Natural killer cell (primary cell): ENCODE measurements around the gene RUSC1. TPM values are rescaled to one million over a fixed set of nuclear protein-coding genes. Genes with fewer than 3 reads are reported as not detected.

Experiments used
- ATAC-seq, 3 donors: fragments of 150-1000 bp in 2 of 3; fragments of 200-7000 bp in 1 of 3; cut with Tn5 transposase; 1 replicate in 1 of 3; 2 replicates in 2 of 3; pipeline ENCODE4 v1.10.0; 2021; ENCODE audit warnings: mild to moderate bottlenecking in 2 of 3, moderate library complexity in 2 of 3
- DNase-seq, 2 donors: peaks; one replicate each; pipeline versions ENCODE4 v3.0.0 to v3.0.0-alpha.2; 2013 to 2021; ENCODE audit warnings: mixed read lengths in 1 of 2
- H3K27ac ChIP-seq: one replicate; pipeline ENCODE4 v1.5.1; 2013; ENCODE audit warnings: mild to moderate bottlenecking, low read length
- H3K27me3 ChIP-seq: one replicate; pipeline ENCODE4 v1.6.1; 2013; ENCODE audit warnings: low read length; ENCODE audit not compliant: control insufficient read depth, insufficient read depth
- H3K36me3 ChIP-seq: one replicate; pipeline ENCODE4 v1.6.1; 2013; ENCODE audit warnings: low read length; ENCODE audit not compliant: control insufficient read depth, insufficient read depth
- H3K4me1 ChIP-seq: one replicate; pipeline ENCODE4 v1.6.1; 2013; ENCODE audit warnings: low read length; ENCODE audit not compliant: control insufficient read depth, insufficient read depth
- H3K4me3 ChIP-seq: one replicate; pipeline ENCODE4 v1.5.1; 2013; ENCODE audit warnings: low read length
- H3K9me3 ChIP-seq: one replicate; pipeline ENCODE4 v1.6.1; 2013; ENCODE audit warnings: low read length; ENCODE audit not compliant: control insufficient read depth, insufficient read depth
- H3K27ac Mint-ChIP-seq, 2 donors: one replicate each; pipeline ENCODE4 v1.8.0; 2022; ENCODE audit warnings: mild to moderate bottlenecking in 2 of 2, mixed read lengths in 2 of 2, moderate library complexity in 1 of 2
- H3K27me3 Mint-ChIP-seq, 2 donors: one replicate each; pipeline ENCODE4 v1.8.0; 2022; ENCODE audit warnings: low read depth in 2 of 2, mixed read lengths in 2 of 2
- H3K36me3 Mint-ChIP-seq: one replicate; pipeline ENCODE4 v1.8.0; 2022; ENCODE audit warnings: mixed read lengths
- H3K4me1 Mint-ChIP-seq, 2 donors: one replicate each; pipeline ENCODE4 v1.8.0; 2022; ENCODE audit warnings: mixed read lengths in 2 of 2
- H3K4me3 Mint-ChIP-seq: one replicate; pipeline ENCODE4 v1.8.0; 2022; ENCODE audit warnings: mild to moderate bottlenecking, moderate library complexity, mixed read lengths
- H3K9me3 Mint-ChIP-seq, 2 donors: one replicate each; pipeline ENCODE4 v1.8.0; 2022; ENCODE audit warnings: mixed read lengths in 2 of 2
- CTCF ChIP-seq: fragments of 200-600 bp; IDR thresholded peaks from one replicate; pipeline ENCODE4 v1.8.0; 2022; ENCODE audit warnings: antibody characterized with exemption
- WGBS: methylation state at CpG from one replicate; pipeline ENCODE4 v1.1.7; 2013; ENCODE audit warnings: missing lambda C conversion rate; ENCODE audit not compliant: insufficient coverage; 5-methylcytosine and 5-hydroxymethylcytosine counted together
- intact Hi-C: fragments of 100-400 bp; cut with micrococcal nuclease; formaldehyde crosslinking; loops from one replicate; pipeline ENCODE4 v1.14.2; 2022
- total RNA-seq, 4 donors: library from RNA; stranded (reverse); fragments of 120-200 nt in 1 of 4; gene quantifications; one replicate each; pipeline versions ENCODE4 v1.2.3 to v1.2.4, GENCODE V29; 2013 to 2022

Gene RUSC1
- total RNA-seq, 3 donors from 2014 or later (not counting 1 experiment from before 2014, with no cell fraction given), result 20.4 to 24.7 (median 21.5) TPM

- ATAC-seq, result no peak
- peaks cover 38% of the 10 kb centered on the region for H3K4me1 ChIP-seq
- H3K4me3 ChIP-seq, result peak overlapping the region; percentile 99
Observed at GRCh38 chr1:155322571-155322952, 1.9 kb downstream of the RUSC1 start.

GRCh38 chr1:155322953-155323728 is 2.4 kb downstream of the RUSC1 start:
- Histone ChIP-seq H3K36me3 (peaks cover under 1% of the 10 kb centered on the region), H3K4me1 (peaks cover 38% of the 10 kb centered on the region), H3K27ac (peak overlapping the region; percentile 89), H3K4me3 (peak overlapping the region; percentile 99), H3K27me3 (no peaks in the 10 kb centered on the region), H3K9me3 (no peaks in the 10 kb centered on the region)
- Mint-ChIP-seq H3K27me3 (no peaks in the 10 kb centered on the region), H3K36me3 (no peaks in the 10 kb centered on the region), H3K9me3 (no peaks in the 10 kb centered on the region), H3K27ac (peak overlapping the region; percentile 74 to 79), H3K4me3 (peak overlapping the region; percentile 96), H3K4me1 (peaks cover 21 to 53% of the 10 kb centered on the region in 2 donors)
- ATAC-seq, result peak; percentile 59 to 76 (median 64)
- TF ChIP-seq CTCF, result peak; percentile 96
- peak; percentile 89 for DNase-seq
- WGBS, result under 1% methylated on average over 57 of the region's 58 CpGs
- intact Hi-C loops, result loop anchor here (1.0 to 5.0 kb wide), 5 partner anchors 15 to 239 kb away; partner anchors contain the start of genes ASH1L, FDPS and THBS3

More at GRCh38 chr1:155322571-155322952, 1.9 kb downstream of the RUSC1 start:
- H3K9me3 ChIP-seq, result no peaks in the 10 kb centered on the region
- 3% methylated on average over 28 of the region's 28 CpGs for WGBS
- no peaks in the 10 kb centered on the region for H3K9me3 Mint-ChIP-seq
- H3K4me3 Mint-ChIP-seq, result peak overlapping the region; percentile 64
- H3K27me3 Mint-ChIP-seq, result no peaks in the 10 kb centered on the region
- no peak overlapping the region for H3K27ac ChIP-seq
- H3K4me1 Mint-ChIP-seq, result peaks cover 21 to 53% of the 10 kb centered on the region in 2 donors
- H3K27ac Mint-ChIP-seq, result no peak overlapping the region
- intact Hi-C loops, result loop anchor here (2.0 to 5.0 kb wide), 2 partner anchors 44 to 240 kb away; partner anchors contain the start of gene ASH1L
- no peaks in the 10 kb centered on the region for H3K27me3 ChIP-seq
- peaks cover 2% of the 10 kb centered on the region for H3K36me3 ChIP-seq
- TF ChIP-seq CTCF, result no peak
- peak in 1 of 2 donors; percentile 35 for DNase-seq
- H3K36me3 Mint-ChIP-seq, result no peaks in the 10 kb centered on the region

- no peaks in the 10 kb centered on the region for H3K36me3 Mint-ChIP-seq
- no peaks in the 10 kb centered on the region for H3K36me3 ChIP-seq
- H3K9me3 Mint-ChIP-seq, result no peaks in the 10 kb centered on the region
- H3K4me1 ChIP-seq, result peaks cover 38% of the 10 kb centered on the region
- peak overlapping the region; percentile 96 for H3K4me3 Mint-ChIP-seq
- H3K4me3 ChIP-seq, result peak overlapping the region; percentile 99
- DNase-seq (peak; percentile 72 to 90), ATAC-seq (peak; percentile 57 to 82 (median 68))
- no peaks in the 10 kb centered on the region for H3K9me3 ChIP-seq
- H3K27ac ChIP-seq, result peak overlapping the region; percentile 89
- H3K27me3 Mint-ChIP-seq, result no peaks in the 10 kb centered on the region
- under 1% methylated on average over 29 of the region's 29 CpGs for WGBS
- intact Hi-C loops, result loop anchor here (1.0 to 5.0 kb wide), 5 partner anchors 15 to 239 kb away; partner anchors contain the start of genes ASH1L, FDPS and THBS3
- H3K27ac Mint-ChIP-seq, result peak overlapping the region; percentile 74 to 79
- peaks cover 21 to 53% of the 10 kb centered on the region in 2 donors for H3K4me1 Mint-ChIP-seq
- TF ChIP-seq CTCF, result no peak
- H3K27me3 ChIP-seq, result no peaks in the 10 kb centered on the region
Observed at GRCh38 chr1:155323729-155324036, 3.0 kb downstream of the RUSC1 start.
